ENCODE data around the gene TBX1.

The TBX1 gene

GRCh38 chr22:19760058-19760950 lies at the start of gene TBX1:
TSS of gene TBX1 (plus strand) at chr22:19760778. CDS start at chr22:19760844, 66 bp downstream.
- DNase-seq, result no peak

DNA sequence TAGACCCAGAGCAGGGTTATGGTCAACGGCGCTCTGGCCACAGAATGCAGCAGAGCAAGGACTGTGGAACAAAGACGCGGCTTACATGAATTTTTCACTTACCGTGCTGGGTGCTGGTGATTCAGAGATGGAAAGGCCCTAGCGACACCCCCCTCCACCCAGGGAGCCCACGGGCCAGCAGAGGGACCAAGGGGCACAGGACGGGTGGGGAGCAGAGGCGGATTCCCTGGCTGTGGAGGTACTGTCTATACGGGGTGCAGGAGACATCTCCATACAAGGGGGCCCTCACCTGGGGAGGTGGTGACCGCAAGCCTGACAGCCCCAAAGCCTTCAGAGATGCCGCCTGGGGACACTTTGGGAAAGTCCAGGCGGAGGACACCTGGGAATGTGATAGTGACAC lies 47.3 kb upstream of the TBX1 start:
- no peak for DNase-seq

DNA sequence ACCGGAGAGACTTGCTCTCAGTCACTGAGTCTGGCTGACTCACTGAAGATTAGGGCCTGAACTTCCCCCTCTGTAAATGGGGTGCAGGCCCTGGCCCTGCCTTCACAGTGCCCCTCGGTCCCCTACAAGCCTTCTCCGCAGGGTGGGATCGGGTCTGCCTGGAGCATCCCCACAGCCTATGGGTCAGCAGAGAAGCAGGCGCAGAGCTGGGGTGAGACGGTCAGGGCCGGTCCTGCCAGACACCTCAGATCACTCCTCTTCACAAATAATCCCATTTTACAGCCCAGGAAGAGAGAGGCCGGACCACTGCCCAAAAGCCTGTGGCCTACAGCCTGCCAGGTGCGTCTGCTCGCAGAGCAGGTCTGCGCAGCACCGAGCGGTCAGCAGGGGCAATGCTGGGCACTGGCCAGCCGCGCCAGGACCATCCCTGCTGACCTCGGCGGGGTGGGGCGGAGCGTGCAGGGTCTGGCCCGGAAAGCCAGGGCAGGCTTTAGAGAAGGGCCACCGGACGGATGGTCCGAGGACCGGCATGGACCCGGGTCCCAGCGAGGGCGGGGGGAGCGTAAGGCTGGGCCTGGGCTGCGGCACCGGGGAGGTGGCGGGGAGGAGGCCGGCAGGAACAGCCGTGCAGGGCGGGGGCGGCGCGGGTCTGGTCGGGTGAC lies 46.8 kb upstream of the TBX1 start:
- DNase-seq, result no peak

DNA sequence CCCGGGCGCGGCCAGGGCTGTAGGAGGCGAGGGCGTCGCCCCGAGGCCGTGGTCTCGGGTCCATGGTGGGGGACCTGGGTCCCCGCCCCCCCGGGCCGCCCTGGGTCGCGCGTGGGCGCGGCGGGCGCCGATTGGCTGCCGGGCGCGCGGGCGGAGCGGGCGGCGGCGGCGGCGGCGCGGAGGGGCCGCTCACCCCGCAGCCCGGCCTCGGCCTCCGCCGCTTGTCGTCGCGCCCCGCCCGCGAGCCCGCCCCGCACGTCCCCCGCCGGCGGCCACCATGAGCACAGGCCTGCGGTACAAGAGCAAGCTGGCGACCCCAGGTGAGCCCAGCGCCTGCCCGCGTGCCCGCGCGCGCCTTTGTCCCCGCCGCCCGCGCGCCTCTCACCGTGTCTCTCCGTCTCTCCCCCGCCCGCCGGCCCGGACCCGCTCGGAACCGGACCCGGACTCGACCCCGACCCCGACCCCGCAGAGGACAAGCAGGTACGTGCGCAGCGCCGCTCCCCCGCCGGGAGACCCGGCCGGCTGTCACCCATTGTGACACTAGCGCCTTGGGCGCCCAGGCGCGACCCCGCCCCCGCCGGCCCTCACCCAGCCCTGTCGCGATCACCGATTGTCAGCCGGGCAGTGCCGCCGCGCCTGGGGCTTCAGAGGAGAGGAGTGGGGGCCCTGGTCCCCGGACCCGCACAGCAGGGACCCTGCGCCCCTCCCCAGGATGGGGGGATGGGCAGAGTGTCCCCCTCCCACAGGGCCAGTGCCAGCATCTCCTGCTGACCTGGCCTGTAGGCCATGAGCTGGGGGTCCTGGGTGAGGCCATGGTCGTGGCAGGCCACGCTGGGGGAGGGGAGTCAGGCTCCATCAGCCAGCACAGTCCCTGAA lies 46.0 kb upstream of the TBX1 start, which contains the start of gene SEPTIN5:
TSS of gene SEPTIN5 (plus strand) at position 192 of the 876 bp plus-strand sequence. CDS start at position 278, 86 bp downstream.
- no peak for DNase-seq

GRCh38 chr22:19715188-19715930 lies 45.2 kb upstream of the TBX1 start:
- no peak for DNase-seq

DNA sequence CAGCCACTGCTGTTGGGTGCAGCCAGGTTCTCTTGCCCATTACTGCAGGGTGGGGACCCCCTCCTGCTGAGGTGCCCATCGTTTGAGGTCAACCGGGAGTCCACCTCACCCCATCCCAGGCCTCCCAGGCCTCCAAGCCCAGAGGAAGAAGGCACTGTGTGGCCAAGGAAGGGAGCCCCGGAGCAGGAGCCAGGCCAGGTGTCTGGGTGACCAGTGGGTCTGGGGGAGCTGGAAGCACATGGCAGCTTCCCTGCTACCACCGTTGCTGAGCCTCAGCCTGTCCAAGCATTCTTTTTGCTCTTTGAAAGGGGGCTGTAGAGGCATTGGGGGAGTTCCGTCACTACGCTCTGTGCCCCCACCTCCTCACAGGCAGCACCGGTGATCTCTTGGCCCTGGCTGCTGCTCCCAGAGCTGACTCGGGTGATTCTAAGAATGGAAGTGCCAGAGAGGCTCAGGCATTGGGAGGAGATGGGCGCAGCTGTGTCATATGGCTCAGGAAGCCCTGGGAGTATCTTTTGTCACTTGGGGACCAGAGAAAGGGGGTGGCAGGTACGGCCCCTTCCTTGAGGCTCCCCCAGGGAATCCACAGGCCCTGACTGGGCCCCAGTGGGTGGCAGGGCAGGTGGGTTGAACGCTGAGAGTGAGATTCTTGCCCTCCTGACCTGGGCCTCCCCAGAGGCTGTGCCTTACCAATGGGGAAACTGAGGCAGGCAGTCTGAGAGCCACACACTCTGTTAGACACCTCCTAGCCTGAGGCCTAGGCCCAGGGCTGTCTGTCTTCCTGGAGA lies 44.3 kb upstream of the TBX1 start:
- no peak for DNase-seq

DNA sequence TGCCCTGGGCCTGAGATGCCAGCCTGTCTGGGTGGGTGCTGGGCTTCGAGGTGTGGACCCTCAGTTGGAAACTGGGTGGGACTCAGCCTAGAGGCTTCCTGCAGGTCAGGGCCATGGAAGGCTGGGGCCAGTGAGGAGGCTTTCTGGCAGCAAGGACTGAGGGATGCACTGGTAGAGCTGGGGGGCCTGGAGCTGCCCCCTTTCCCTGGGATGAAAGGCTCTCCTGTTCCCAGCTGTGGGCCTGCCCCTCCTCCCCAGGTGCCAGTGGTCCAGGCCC lies 43.8 kb upstream of the TBX1 start:
- DNase-seq, result no peak

GRCh38 chr22:19717181-19717580 lies 43.4 kb upstream of the TBX1 start:
- no peak for DNase-seq

GRCh38 chr22:19717691-19718455 lies 42.7 kb upstream of the TBX1 start:
- DNase-seq, result no peak

- DNase-seq, result no peak
Measured at GRCh38 chr22:19718456-19719049, 42.0 kb upstream of the TBX1 start.

- no peak for DNase-seq
Measured at GRCh38 chr22:19719050-19719482, 41.5 kb upstream of the TBX1 start.

GRCh38 chr22:19719488-19720021 lies 41.0 kb upstream of the TBX1 start:
- no peak for DNase-seq

DNA sequence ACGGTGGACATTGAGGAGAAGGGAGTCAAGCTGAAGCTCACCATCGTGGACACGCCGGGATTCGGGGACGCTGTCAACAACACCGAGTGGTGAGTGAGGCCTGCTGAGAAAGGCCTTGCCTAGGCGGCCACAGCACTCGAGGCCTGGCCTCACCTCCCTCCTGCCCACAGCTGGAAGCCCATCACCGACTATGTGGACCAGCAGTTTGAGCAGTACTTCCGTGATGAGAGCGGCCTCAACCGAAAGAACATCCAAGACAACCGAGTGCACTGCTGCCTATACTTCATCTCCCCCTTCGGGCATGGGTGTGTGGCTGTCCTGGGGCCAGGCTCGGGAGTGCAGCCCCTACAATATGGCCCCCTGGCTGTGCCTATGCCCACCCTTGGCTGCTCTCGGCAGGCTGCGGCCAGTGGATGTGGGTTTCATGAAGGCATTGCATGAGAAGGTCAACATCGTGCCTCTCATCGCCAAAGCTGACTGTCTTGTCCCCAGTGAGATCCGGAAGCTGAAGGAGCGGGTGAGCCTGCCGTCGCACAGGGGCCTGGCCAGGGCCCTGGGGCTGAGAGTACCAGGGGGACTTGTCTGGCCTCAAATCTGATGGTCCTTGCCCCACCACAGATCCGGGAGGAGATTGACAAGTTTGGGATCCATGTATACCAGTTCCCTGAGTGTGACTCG lies 40.3 kb upstream of the TBX1 start:
- DNase-seq, result no peak

DNA sequence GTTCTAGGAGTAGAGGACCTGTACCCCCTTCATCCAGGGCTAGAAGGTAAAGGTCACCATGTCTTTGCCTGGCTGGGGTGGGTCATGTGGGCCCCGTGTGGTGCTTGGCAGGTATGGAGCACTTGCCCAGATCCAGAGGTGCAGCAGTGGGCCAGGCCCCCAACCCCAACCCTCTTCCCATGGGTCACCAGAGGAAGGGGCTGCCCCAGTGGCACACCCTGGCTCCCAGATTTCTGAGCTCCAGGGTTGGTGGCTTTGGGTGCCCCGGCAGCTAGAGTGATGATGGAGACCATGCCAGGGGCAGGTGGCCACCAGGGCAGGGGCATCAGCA lies 39.6 kb upstream of the TBX1 start:
- DNase-seq, result no peak

GRCh38 chr22:19721330-19722177 lies 39.0 kb upstream of the TBX1 start:
- no peak for DNase-seq

- no peak for DNase-seq
Measured at GRCh38 chr22:19722178-19722981, 38.2 kb upstream of the TBX1 start.

- no peak for DNase-seq
Measured at GRCh38 chr22:19722982-19723231, 37.7 kb upstream of the TBX1 start.
